Epidermal melanocyte (primary cell): ENCODE results near the gene ZFYVE9.
"Not testable (repeated sequence)": the region's sequence is repeated elsewhere in the genome, so short reads cannot be mapped to it uniquely, and the experiment has no call there.

Source experiments
- DNase-seq: peaks from one replicate; pipeline ENCODE4 v3.0.0; 2011; ENCODE audit warnings: low spot score; ENCODE audit not compliant: insufficient read length

The ZFYVE9 gene

GRCh38 chr1:52150946-52151345 is 9.1 kb downstream of the ZFYVE9 start:
- DNase-seq: no peak

- no peak for DNase-seq
Measured at GRCh38 chr1:52152572-52152971, 10.7 kb downstream of the ZFYVE9 start.

GRCh38 chr1:52153010-52153409 is 11.1 kb downstream of the ZFYVE9 start:
- DNase-seq: no peak

DNA sequence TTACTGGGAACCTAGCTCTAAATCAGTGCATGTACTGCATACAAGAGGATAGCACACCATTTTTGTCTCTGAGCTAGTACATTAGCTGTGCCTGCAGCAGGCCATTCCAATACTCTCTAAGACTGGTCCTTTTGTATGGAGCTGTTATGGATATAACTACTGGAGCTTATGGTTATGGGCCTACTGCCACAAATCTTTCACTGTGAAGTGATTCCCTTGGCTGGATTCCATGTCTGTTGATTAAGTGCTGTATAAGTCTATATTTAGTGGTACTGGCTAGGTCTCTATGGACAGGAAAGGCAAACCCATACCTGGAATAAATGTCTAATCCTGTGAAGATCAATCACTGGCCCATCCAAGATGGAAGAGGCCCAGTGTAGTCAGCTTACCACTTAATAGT is 12.0 kb downstream of the ZFYVE9 start:
- DNase-seq: no peak

DNA sequence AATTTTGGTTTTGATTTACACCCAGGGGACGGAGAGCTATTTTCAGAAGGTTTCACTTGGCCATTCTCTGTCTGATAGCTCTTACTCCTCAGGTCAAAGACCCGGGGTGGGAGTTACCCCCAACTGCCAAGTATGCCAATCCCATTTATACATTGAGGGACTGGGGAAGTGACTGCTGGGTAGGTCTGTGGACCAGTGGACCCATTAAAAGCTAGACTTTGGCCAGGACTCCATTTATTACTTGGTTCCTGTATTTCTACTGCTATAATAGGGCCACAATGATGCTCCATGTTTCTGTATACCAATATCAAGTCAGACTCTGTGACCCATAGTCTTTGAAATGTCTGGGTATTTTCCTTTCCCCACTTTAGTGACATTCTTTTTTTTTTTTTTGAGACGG is 14.6 kb downstream of the ZFYVE9 start:
- no peak for DNase-seq

DNA sequence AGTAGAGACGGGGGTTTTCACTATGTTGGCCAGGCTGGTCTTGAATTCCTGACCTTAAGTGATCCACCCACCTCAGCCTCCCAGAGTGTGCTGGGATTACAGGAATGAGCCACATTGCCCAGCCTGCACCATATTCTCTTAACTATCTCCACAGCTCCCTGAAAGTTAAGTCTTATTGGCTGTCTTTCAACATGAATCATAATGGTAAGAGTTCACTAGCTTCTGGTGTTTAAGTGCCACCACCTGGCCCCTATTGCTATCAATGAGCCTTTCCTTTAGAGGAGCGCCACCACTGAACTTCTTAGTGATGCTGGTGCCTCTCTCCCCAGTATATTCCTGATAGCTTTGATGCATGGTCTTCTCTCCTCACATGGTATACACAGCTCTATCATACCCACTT is 15.7 kb downstream of the ZFYVE9 start:
- DNase-seq: no peak

DNA sequence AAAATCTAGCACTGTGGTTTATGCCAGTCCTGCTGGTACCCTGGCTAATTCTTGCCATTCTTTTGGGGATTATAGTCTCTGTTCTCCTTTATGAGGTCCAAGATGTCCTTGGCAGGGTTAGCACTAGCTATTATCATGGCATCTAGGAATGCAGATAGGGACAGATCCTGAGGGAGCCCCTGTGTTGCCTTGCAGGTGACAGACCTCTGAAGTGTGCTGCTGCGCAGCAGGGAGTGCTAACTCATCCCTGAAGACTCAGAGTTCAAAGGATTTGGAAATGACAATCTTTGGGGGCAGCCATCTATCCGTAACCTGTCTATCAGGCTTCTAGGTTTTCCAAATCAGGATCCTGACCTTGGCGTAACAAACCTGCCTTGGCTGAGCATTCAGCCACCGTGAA is 16.3 kb downstream of the ZFYVE9 start:
- DNase-seq: no peak

- DNase-seq: no peak
Measured at GRCh38 chr1:52159033-52159789, 17.3 kb downstream of the ZFYVE9 start.

- DNase-seq: no peak
Measured at GRCh38 chr1:52162947-52163346, 21.1 kb downstream of the ZFYVE9 start.

- DNase-seq: no peak
Measured at GRCh38 chr1:52164604-52165003, 22.7 kb downstream of the ZFYVE9 start.

- DNase-seq: no peak
Measured at GRCh38 chr1:52166996-52167753, 25.3 kb downstream of the ZFYVE9 start.

- no peak for DNase-seq
Measured at GRCh38 chr1:52168373-52169080, 26.6 kb downstream of the ZFYVE9 start.

- DNase-seq: not testable (repeated sequence)
Measured at GRCh38 chr1:52171149-52171548, 29.3 kb downstream of the ZFYVE9 start.

- no peak for DNase-seq
Measured at GRCh38 chr1:52179073-52179472, 37.2 kb downstream of the ZFYVE9 start.

DNA sequence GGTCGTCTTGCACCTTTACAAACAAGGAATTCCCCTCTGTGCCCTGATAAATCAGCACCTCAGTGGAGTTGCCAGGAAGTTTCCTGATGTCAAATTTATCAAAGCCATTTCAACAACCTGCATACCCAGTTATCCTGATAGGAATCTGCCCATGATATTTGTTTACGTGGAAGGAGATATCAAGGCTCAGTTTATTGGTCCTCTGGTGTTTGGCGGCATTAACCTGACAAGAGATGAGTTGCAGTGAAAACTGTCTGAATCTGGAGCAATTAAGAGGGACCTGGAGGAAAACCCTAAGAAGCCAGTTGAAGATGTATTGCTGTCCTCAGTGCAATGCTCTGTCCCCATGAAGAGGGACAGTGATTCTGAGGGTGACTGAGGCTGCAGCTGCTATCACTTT is 38.3 kb downstream of the ZFYVE9 start:
- no peak for DNase-seq

GRCh38 chr1:52181759-52182158 is 39.9 kb downstream of the ZFYVE9 start:
- DNase-seq: not testable (repeated sequence)

GRCh38 chr1:52182328-52182727 is 40.4 kb downstream of the ZFYVE9 start:
- DNase-seq: not testable (repeated sequence)

GRCh38 chr1:52182874-52183400 is 41.0 kb downstream of the ZFYVE9 start:
- no peak for DNase-seq

GRCh38 chr1:52186449-52186848 is 44.6 kb downstream of the ZFYVE9 start:
- DNase-seq: no peak

DNA sequence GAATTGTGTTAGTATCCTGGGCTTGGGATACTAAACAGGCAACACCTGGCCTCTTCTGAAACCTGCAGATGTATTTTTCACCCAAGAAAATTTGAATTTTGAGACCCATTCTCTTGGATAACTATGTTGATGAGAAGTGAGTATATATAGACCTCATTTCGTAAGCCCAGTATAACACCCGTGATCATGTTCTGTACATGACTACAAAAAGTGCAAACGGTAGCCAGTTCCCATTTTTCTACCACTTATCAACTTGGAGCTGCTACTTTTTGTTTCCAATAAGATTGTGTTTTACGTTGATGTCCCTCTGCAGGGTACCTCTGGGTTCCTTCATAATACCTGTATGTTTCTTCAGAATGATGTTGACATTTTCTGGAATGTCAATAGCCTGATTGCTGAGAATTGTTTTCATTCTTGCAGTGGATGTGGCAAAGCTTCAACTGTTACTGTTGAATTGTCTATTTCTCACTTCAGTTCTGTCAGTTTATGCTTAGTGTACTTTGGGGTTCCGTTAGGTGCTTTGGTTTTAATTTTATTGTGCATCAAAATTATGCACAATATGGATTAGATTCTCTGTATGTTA is 48.1 kb downstream of the ZFYVE9 start:
- no peak for DNase-seq

DNA sequence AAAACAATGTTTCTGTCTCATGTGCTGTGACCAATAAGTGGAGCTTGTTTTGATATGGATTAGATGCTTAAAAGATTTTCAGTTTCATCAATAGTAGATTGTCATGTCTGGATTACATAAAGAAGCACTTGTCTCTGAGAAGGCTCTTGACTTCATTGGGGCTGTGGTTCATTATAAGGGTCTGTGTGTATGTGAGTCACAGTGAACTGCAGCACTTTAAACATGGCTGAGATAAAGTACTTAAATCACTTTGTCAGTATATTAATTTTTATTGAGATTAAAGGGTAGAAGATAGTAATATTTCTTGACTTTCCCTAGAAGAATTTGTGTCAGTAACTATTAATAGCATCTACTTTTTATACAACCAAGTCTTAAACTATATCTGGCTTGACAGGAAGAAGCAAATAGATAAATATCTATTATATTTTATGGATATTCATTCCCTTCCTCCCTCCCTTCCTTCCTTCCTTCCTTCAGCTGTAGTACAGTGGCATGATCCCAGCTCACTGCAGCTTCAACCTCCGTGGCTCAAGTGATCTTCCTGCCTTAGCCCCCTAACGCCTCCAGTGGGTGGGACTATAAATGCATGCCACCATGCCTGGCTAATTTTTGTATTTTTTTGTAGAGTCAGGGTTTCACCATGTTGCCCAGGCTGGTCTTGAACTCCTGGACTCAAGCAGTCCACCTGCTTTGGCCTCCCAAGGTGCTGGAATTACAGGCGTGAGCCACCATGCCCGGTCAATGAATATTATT is 48.8 kb downstream of the ZFYVE9 start:
- peak; percentile 42 for DNase-seq
